Epithelial cell of prostate (primary cell): ENCODE measurements around the gene SRPK2.
A peak's percentile ranks its signal among the peaks of the same experiment; 100 is the strongest.
"Not testable (repeated sequence)": the region's sequence is repeated elsewhere in the genome, so short reads cannot be mapped to it uniquely, and the experiment has no call there.

Experiments used
- DNase-seq: peaks from one replicate; pipeline ENCODE4 v3.0.0-alpha.2; 2011; ENCODE audit warnings: low read depth, low spot score
- H3K27ac ChIP-seq: fragments of 450-650 bp; 2 replicates; pipeline ENCODE4 v1.5.1; 2017; ENCODE audit warnings: mild to moderate bottlenecking

The SRPK2 gene

GRCh38 chr7:105305633-105306032 lies 83.1 kb downstream of the SRPK2 start:
- H3K27ac ChIP-seq = no peak overlapping the region
- no peak for DNase-seq

GRCh38 chr7:105304040-105304895 lies 84.5 kb downstream of the SRPK2 start:
- peak; percentile 26 for DNase-seq
- H3K27ac ChIP-seq = peak overlapping the region; percentile 78

DNA sequence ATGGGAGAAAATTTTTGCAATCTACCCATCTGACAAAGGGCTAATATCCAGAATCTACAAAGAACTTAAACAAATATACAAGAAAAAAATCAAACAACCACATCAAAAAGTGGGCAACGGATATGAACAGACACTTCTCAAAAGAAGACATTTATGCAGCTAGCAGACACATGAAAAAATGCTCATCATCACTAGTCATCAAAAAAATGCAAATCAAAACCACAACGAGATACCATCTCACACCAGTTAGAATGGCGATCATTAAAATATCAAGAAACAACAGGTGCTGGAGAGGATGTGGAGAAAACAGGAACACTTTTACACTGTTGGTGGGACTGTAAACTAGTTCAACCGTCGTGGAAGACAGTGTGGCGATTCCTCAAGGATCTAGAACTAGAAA lies 88.1 kb downstream of the SRPK2 start:
- not testable (repeated sequence) for H3K27ac ChIP-seq, DNase-seq

DNA sequence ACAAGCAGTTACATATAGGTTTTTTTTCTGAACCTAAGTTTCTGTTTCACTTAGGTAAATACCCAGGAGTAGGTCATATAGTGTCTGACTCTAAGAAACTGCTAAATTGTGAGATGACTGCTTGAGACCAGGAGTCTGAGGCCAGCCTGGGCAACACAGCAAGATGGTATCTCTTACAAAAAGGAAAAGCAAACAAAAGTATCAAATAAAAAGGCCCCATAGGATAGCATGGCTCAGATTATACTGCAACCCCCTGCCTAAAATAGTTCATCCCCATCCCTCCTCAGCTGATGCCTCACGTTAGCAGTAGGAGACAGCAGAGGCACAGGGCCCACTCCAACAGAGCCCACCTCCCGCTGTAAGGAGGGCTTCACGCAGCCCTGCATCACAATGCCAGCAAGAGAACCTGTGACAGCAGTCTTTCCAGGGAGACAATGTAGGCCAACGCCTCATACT lies 90.3 kb downstream of the SRPK2 start:
- DNase-seq = no peak
- no peak overlapping the region for H3K27ac ChIP-seq

GRCh38 chr7:105297985-105298384 lies 90.7 kb downstream of the SRPK2 start:
- no peak overlapping the region for H3K27ac ChIP-seq
- no peak for DNase-seq

DNA sequence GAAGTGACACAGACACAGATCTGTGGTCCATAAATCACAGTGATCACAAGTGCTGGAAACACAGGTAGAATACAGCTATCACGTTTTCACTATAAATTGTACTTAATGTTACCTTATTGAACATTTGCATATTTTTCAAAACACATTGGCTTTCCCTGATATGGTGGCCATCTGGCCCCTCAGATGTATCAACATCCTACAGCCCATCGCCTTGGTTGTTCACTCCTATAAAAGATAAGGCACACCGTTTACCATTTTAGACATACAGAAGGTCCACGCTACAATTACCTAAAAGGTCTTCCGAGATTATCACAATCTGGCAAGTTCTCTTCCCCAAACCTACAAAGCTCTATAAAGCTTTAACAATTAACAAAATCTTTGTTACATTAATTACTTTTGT lies 91.4 kb downstream of the SRPK2 start:
- H3K27ac ChIP-seq = no peak overlapping the region
- no peak for DNase-seq

GRCh38 chr7:105296491-105296890 lies 92.2 kb downstream of the SRPK2 start:
- DNase-seq = no peak
- H3K27ac ChIP-seq = no peak overlapping the region

DNA sequence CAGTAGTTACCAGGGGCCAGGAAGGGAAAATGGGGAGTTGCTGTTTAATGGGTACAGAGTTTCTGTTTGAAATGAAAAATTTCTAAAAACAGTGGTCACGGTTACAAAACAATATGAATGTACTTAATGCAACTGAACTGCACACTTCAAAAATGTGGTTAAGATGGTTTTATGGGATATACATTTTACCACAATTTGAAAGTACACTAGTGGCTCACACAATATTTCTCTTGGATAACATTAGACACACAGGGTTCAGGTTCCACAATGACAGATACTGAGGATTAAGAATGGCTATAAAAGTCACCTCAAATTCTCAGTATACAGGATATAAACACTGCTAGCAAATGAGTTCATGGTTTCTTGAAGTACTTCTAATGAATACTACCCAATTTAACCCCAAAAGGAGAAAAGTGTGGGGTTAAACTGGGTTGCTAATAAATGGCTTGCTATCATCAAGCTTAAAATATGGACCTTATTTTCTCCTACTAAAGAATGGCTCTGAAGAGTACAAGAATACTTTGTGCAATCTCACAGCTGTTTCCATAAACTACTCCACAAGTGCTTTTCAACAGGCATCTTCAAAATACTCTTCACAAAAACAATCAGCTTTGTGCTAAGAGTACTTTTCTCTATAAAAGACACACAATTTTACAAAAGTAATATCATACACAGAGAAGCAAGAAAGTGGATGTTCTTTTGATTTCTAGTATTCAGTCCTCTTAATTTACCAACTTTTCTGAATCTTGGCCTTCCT lies 92.9 kb downstream of the SRPK2 start:
- no peak overlapping the region for H3K27ac ChIP-seq
- no peak for DNase-seq

- DNase-seq, H3K27ac ChIP-seq: not testable (repeated sequence)
These were observed 94.2 kb downstream of the SRPK2 start for GRCh38 chr7:105294482-105294881.

- DNase-seq = no peak
- no peak overlapping the region for H3K27ac ChIP-seq
These were observed 99.0 kb downstream of the SRPK2 start for GRCh38 chr7:105289704-105290103.

- H3K27ac ChIP-seq = no peak overlapping the region
- DNase-seq = no peak
These were observed 102.3 kb downstream of the SRPK2 start for GRCh38 chr7:105286441-105286840.

DNA sequence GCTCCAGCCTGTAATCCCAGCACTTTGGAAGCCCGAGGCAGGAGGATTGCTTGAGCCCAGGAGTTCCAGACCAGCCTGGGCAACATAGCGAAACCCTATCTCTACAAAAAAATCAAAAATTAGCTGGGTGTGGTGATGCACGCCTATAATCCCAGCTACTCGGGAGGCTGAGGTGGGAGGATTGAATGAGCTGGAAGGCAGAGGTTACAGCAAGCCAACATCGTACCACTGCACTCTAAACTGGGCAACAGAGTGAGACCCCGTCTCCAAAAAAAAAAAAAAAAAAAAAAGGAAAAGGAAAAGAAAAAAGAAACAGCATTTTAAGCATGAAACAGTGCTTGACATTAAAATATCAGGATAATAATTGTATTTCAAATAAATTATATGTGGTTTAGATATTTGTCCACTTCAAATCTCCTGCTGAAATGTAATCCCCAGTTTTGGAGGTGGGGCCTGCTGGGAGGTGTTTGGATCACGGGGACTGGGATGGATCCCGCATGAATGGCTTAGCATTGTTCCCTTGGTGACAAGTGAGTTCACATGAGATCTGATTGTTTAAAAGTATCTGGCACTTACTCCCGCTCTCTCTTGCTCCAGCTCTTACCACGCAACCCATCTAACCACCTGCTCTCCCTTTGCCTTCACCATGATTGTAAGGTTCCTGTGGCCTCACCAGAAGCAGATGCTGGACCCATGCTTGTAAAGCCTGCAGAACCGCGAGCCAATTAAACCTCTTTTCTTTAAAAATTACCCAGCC lies 103.4 kb downstream of the SRPK2 start:
- no peak for DNase-seq

DNA sequence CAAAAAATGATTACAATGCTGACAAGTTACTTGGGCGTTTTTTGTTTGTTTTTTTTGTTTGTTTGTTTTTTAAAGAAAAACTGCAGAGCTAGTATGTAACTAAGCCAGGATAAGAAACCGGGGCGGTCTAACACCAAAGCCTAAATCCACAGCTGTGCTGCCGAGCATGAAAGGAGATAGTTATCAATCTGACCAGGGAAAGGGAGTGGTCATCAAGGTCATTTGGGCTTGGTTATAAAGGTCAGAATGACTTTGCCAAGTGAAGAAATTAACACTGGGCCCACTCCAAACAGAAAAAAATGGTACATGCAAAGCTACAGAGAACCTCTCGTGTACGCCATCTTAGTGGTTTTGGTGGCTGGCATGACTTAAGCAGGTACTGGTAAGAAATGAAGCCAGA lies 104.7 kb downstream of the SRPK2 start:
- H3K27ac ChIP-seq = no peak overlapping the region
- no peak for DNase-seq

More for the DNA sequence above, 103.4 kb downstream of the SRPK2 start:
- no peak overlapping the region for H3K27ac ChIP-seq

DNA sequence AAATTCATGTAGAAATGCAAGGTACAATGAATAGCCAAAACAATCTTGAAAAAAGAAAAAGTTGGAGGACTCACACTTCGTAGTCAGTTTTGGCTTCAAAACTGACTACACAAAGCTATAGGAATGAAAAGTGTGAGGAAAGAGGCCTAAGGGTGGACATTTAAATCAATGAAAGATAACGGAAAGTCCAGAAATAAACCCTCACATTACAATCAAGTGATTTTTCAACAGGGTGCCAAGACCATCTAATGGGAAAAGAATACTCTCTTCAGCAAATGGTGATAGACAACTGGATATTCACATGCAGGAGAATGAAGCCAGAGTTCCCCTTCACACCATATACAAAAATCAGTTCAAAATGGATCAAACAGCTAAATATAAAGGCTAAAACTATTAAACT lies 106.8 kb downstream of the SRPK2 start:
- DNase-seq = no peak
- H3K27ac ChIP-seq = no peak overlapping the region

GRCh38 chr7:105279688-105280007 lies 109.1 kb downstream of the SRPK2 start:
- H3K27ac ChIP-seq = peak overlapping the region; percentile 74
- no peak for DNase-seq

GRCh38 chr7:105278973-105279687 lies 109.6 kb downstream of the SRPK2 start:
- no peak for DNase-seq
- peak overlapping the region; percentile 74 for H3K27ac ChIP-seq

GRCh38 chr7:105278565-105278964 lies 110.2 kb downstream of the SRPK2 start:
- peak overlapping the region; percentile 74 for H3K27ac ChIP-seq
- DNase-seq = no peak

GRCh38 chr7:105277341-105277740 lies 111.4 kb downstream of the SRPK2 start:
- DNase-seq = peak; percentile 49
- peak overlapping the region; percentile 74 for H3K27ac ChIP-seq

- DNase-seq = no peak
- peak overlapping the region; percentile 90 for H3K27ac ChIP-seq
These were observed 118.6 kb downstream of the SRPK2 start for GRCh38 chr7:105270117-105270516.

DNA sequence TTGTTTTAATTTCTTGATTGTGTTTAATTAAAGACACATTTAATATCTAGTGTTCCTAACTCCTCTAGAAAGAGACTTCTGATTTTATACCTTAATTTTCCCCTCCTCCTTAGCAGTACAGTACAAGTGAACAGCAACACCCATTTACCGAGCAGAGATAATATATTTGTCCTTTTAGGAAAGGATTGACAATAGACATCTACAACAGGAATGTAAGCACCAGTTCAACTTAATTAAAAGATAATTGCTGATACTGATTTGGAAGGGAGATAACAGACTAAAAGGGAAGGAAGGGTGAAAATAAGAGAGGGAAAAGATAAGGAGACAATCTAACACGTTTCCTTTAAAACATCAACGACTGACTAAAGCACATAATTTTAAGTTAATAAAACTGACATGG lies 119.3 kb downstream of the SRPK2 start:
- H3K27ac ChIP-seq = peak overlapping the region; percentile 90
- no peak for DNase-seq
